ENCODE data around the gene DCDC2C. TPM values are rescaled to one million over a fixed set of nuclear protein-coding genes. Genes with fewer than 3 reads are reported as not detected.

Gene DCDC2C
- polyA plus RNA-seq, 1 donor from 2014 or later, result not detected

GRCh38 chr2:3827673-3828575 lies 124.5 kb downstream of the DCDC2C start:
- H3K27ac ChIP-seq (ENCODE audit: low read length), result no peak overlapping the region
- no peak overlapping the region for H3K4me2 ChIP-seq (ENCODE audit: low read length)
- H3K36me3 ChIP-seq (ENCODE audit: insufficient read depth, low read length), result no peaks in the 10 kb centered on the region
- no peaks in the 10 kb centered on the region for H3K27me3 ChIP-seq (ENCODE audit: insufficient read depth, low read depth, low read length)
- H3K4me3 ChIP-seq (ENCODE audit: low read length), result no peak overlapping the region
- H3F3A ChIP-seq (ENCODE audit: insufficient read depth, low read length, poor library complexity, severe bottlenecking), result no peaks in the 10 kb centered on the region
- H2AFZ ChIP-seq (ENCODE audit: low read depth, low read length), result no peak overlapping the region
- no peaks in the 10 kb centered on the region for H4K20me1 ChIP-seq (ENCODE audit: insufficient read depth)
- no peaks in the 10 kb centered on the region for H3K9me3 ChIP-seq (ENCODE audit: low read length)
- H3K9me2 ChIP-seq (ENCODE audit: insufficient read depth, low read length), result no peaks in the 10 kb centered on the region
- H3K79me2 ChIP-seq (replicated peaks; ENCODE audit: insufficient read depth, low read length), result no peaks in the 10 kb centered on the region
- no peak overlapping the region for H3K9ac ChIP-seq (ENCODE audit: low read length)
- TF ChIP-seq TAF1 (IDR thresholded peaks at IDR 0.05; ENCODE audit: low read depth), result no peak
- TF ChIP-seq MXI1 (conservative IDR thresholded peaks at IDR 0.05; ENCODE audit: poor library complexity, severe bottlenecking), result no peak
- TF ChIP-seq POLR2AphosphoS5 (IDR thresholded peaks at IDR 0.05), result no peak
- TF ChIP-seq RAD21 (conservative IDR thresholded peaks at IDR 0.05), result no peak
- TF ChIP-seq REST (IDR thresholded peaks at IDR 0.05; ENCODE audit: borderline replicate concordance), result no peak
- TF ChIP-seq EZH2 (IDR thresholded peaks at IDR 0.05; ENCODE audit: borderline replicate concordance, insufficient read depth, low read length, poor library complexity, severe bottlenecking), result no peak
- no peak for TF ChIP-seq SMC3 (conservative IDR thresholded peaks at IDR 0.05; ENCODE audit: poor library complexity)
- no peak for TF ChIP-seq EP300 (conservative IDR thresholded peaks at IDR 0.05; ENCODE audit: poor library complexity, severe bottlenecking)
- TF ChIP-seq CTCF (IDR thresholded peaks at IDR 0.05; ENCODE audit: poor library complexity, severe bottlenecking), result no peak

- Histone ChIP-seq H3K27me3 (ENCODE audit: insufficient read depth, low read depth, low read length) (no peaks in the 10 kb centered on the region), H3K27ac (ENCODE audit: low read length) (no peak overlapping the region), H3F3A (ENCODE audit: insufficient read depth, low read length, poor library complexity, severe bottlenecking) (no peaks in the 10 kb centered on the region), H3K4me3 (ENCODE audit: low read length) (no peak overlapping the region), H3K9me3 (ENCODE audit: low read length) (no peaks in the 10 kb centered on the region), H3K9me2 (ENCODE audit: insufficient read depth, low read length) (no peaks in the 10 kb centered on the region), H2AFZ (ENCODE audit: low read depth, low read length) (no peak overlapping the region), H3K36me3 (ENCODE audit: insufficient read depth, low read length) (no peaks in the 10 kb centered on the region), H4K20me1 (ENCODE audit: insufficient read depth) (no peaks in the 10 kb centered on the region), H3K79me2 (replicated peaks; ENCODE audit: insufficient read depth, low read length) (no peaks in the 10 kb centered on the region), H3K4me2 (ENCODE audit: low read length) (no peak overlapping the region), H3K9ac (ENCODE audit: low read length) (no peak overlapping the region)
- no peak for TF ChIP-seq POLR2AphosphoS5 (IDR thresholded peaks at IDR 0.05)
- no peak for TF ChIP-seq SMC3 (conservative IDR thresholded peaks at IDR 0.05; ENCODE audit: poor library complexity)
- no peak for TF ChIP-seq TAF1 (IDR thresholded peaks at IDR 0.05; ENCODE audit: low read depth)
- TF ChIP-seq RAD21 (conservative IDR thresholded peaks at IDR 0.05), result no peak
- no peak for TF ChIP-seq CTCF (IDR thresholded peaks at IDR 0.05; ENCODE audit: poor library complexity, severe bottlenecking)
- TF ChIP-seq REST (IDR thresholded peaks at IDR 0.05; ENCODE audit: borderline replicate concordance), result no peak
- TF ChIP-seq EZH2 (IDR thresholded peaks at IDR 0.05; ENCODE audit: borderline replicate concordance, insufficient read depth, low read length, poor library complexity, severe bottlenecking), result no peak
- no peak for TF ChIP-seq EP300 (conservative IDR thresholded peaks at IDR 0.05; ENCODE audit: poor library complexity, severe bottlenecking)
- no peak for TF ChIP-seq MXI1 (conservative IDR thresholded peaks at IDR 0.05; ENCODE audit: poor library complexity, severe bottlenecking)
Observed at GRCh38 chr2:3830796-3831195, 127.4 kb downstream of the DCDC2C start.
